Uterus (tissue), 4 donors: Measurements from ENCODE around the gene SH2B3. TPM values are rescaled to one million over a fixed set of nuclear protein-coding genes. Genes with fewer than 3 reads are reported as not detected.
"Not testable (repeated sequence)": the region's sequence is repeated elsewhere in the genome, so short reads cannot be mapped to it uniquely, and the experiment has no call there.

ENCODE experiments used
- DNase-seq, 2 donors: peaks; one replicate each; pipeline ENCODE4 v3.0.0-alpha.2; 2019 to 2020
- H3K27ac ChIP-seq, 2 donors: fragments of 200-600 bp; sonication (generic); 1 replicate in 1 of 2; 2 replicates in 1 of 2; pipeline ENCODE4 v1.5.1; 2016 to 2018
- H3K27me3 ChIP-seq, 2 donors: fragments of 200-600 bp; sonication (generic); one replicate each; pipeline ENCODE4 v1.5.1; 2018 to 2019; ENCODE audit warnings: control low read depth in 1 of 2
- H3K36me3 ChIP-seq, 2 donors: fragments of 200-600 bp; sonication (generic); one replicate each; pipeline ENCODE4 v1.5.1; 2019; ENCODE audit warnings: control low read depth in 1 of 2
- H3K4me1 ChIP-seq, 2 donors: fragments of 200-600 bp; sonication (generic); one replicate each; pipeline ENCODE4 v1.5.1; 2018 to 2019; ENCODE audit warnings: control low read depth in 1 of 2
- H3K4me3 ChIP-seq, 2 donors: fragments of 200-600 bp; sonication (generic); 1 replicate in 1 of 2; 2 replicates in 1 of 2; pipeline ENCODE4 v1.5.1; 2018 to 2019; ENCODE audit warnings: mild to moderate bottlenecking in 1 of 2
- H3K9me3 ChIP-seq, 2 donors: fragments of 200-600 bp; sonication (generic); one replicate each; pipeline ENCODE4 v1.5.1; 2019; ENCODE audit warnings: control low read depth in 1 of 2
- CTCF ChIP-seq, 4 experiments: fragments of 200-600 bp in 2 of 4; fragments of 450-650 bp in 2 of 4; sonication (generic) in 2 of 4; IDR thresholded peaks; one replicate each; pipeline ENCODE4 v1.5.1; 2016 to 2019; ENCODE audit warnings: antibody characterized with exemption in 4 of 4, mild to moderate bottlenecking in 2 of 4, moderate library complexity in 1 of 4
- POLR2A ChIP-seq, 2 donors: fragments of 450-650 bp; IDR thresholded peaks; one replicate each; pipeline ENCODE4 v1.6.1; 2016; ENCODE audit warnings: antibody characterized with exemption in 2 of 2, mild to moderate bottlenecking in 1 of 2, moderate library complexity in 1 of 2
- intact Hi-C: fragments of 100-400 bp; cut with DNase I; formaldehyde crosslinking; loops from one replicate; pipeline ENCODE4 v1.15.1; 2023; ENCODE audit warnings: low total_unique reads
- total RNA-seq, 4 donors: library from RNA; depleted of rRNA in 3 of 4; stranded (reverse); fragments of >200 nt in 3 of 4; gene quantifications; one replicate each; pipeline versions ENCODE4 v1.1.0 to v1.2.4, GENCODE V29; 2014 to 2023
- donor health status: DM: yes; HTN: yes; CAD: no.

Gene SH2B3
- total RNA-seq, 4 donors from 2014 or later = 11.8 to 31.3 (median 21.8) TPM

GRCh38 chr12:111367661-111368221, 38.0 kb upstream of the SH2B3 start:
- H3K36me3 ChIP-seq = no peaks in the 10 kb centered on the region
- TF ChIP-seq CTCF (IDR thresholded peaks at IDR 0.05) (no peak), POLR2A (IDR thresholded peaks at IDR 0.05) (no peak)
- no peaks in the 10 kb centered on the region for H3K9me3 ChIP-seq
- DNase-seq = no peak
- H3K27me3 ChIP-seq = no peaks in the 10 kb centered on the region
- peak overlapping the region in 1 of 2 donors; percentile 80 for H3K27ac ChIP-seq
- intact Hi-C loops = no loop called here
- peaks cover 0 to 11% of the 10 kb centered on the region in 2 donors for H3K4me1 ChIP-seq
- H3K4me3 ChIP-seq = peak overlapping the region; percentile 76 to 78

GRCh38 chr12:111368291-111368787, 37.4 kb upstream of the SH2B3 start:
- Histone ChIP-seq H3K4me1 (peaks cover 0 to 11% of the 10 kb centered on the region in 2 donors), H3K36me3 (no peaks in the 10 kb centered on the region), H3K9me3 (no peaks in the 10 kb centered on the region), H3K27me3 (no peaks in the 10 kb centered on the region), H3K27ac (peak overlapping the region; percentile 67 to 80), H3K4me3 (peak overlapping the region; percentile 76 to 78)
- no peak for TF ChIP-seq POLR2A (IDR thresholded peaks at IDR 0.05)
- TF ChIP-seq CTCF (IDR thresholded peaks at IDR 0.05) = no peak
- intact Hi-C loops = no loop called here
- peak in 1 of 2 donors; percentile 26 for DNase-seq

DNA sequence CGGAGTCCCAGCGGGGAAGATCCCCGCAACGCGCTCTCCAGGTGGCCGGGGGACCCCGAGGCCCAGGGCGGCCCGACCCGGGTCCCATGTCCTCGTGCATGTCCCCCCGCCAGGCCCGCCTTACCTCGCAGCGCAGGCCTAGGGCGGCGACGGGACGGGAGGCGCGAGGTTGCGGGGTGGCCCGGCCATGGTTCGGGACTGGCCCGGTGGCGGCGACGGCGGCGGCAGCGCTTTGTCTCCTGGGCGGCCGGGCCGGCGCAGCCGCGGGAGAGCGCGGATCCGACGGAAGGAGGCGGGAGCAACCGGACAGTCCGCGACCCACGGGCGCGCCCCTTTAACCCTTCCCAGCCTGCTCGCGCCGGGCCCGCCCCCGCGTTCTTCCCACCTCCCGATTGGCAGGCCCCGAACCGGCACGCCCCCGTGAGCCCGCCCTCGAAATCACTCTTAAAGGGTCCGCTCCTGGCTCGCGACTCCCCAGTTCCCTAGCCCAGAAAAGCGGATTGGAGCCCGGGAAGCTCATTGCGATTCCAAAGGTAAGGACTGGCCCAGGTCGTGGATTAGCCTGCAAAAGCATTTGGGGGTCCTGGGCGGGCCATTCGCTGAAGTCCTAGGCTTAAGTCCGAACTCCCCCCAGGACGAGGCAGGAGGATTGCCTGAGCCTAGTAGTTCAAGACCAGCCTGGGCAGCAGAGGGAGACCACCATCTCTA, 36.8 kb upstream of the SH2B3 start, which contains the start of gene PHETA1:
Gene PHETA1, minus strand, starts transcription at position 308 of the 708 bp plus-strand sequence. CDS start 5,668 bp downstream, outside the sequence.
- intact Hi-C loops = no loop called here
- Histone ChIP-seq H3K9me3 (no peaks in the 10 kb centered on the region), H3K4me1 (peaks cover 0 to 11% of the 10 kb centered on the region in 2 donors), H3K36me3 (no peaks in the 10 kb centered on the region), H3K27me3 (no peaks in the 10 kb centered on the region), H3K4me3 (peak within 1 kb of the TSS; percentile 76 to 78), H3K27ac (peak within 1 kb of the TSS; percentile 67 to 80)
- DNase-seq = peak; percentile 93 to 95
- TF ChIP-seq CTCF (IDR thresholded peaks at IDR 0.05) = peak in 3 of 4 experiments; percentile 16 to 37 (median 23)
- TF ChIP-seq POLR2A (IDR thresholded peaks at IDR 0.05) = peak; percentile 53 to 65

DNA sequence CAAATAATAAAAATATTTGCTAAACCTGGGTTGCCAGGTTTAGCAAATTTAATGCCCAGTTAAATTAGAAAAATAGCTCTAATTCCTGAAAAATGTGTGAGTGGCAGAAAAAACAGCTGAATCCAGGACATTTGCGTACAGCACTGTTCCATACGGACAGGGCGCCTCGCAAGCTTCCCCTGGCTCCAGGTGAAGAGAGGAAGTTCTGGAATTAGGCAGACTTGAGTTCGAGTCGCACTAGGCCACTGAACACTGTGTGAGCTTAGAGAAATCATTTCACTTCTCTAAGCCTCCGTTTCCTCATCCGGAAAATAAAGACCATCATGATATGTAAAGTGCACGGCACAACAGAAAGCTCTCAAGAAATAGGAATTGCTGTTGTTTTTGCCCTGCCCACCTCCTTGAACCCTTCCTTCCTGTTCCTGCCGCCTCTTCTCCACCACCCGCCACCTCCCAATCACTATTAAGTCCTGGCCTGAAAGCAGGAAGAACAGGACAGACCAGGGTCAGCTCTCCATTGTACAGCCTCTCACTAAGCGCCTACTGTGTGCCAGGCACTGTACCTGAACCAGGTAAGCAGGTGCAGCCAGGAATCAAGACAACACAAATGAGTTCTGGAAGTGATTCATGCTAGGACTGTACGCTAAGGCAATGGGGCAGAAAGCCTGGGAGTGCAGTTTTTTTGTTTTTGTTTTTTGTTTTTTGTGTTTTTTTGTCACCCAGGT, 36.1 kb upstream of the SH2B3 start:
- TF ChIP-seq CTCF (IDR thresholded peaks at IDR 0.05) = no peak
- TF ChIP-seq POLR2A (IDR thresholded peaks at IDR 0.05) = no peak
- H3K27ac ChIP-seq = peak overlapping the region; percentile 67 to 80
- peaks cover 0 to 11% of the 10 kb centered on the region in 2 donors for H3K4me1 ChIP-seq
- H3K36me3 ChIP-seq = no peaks in the 10 kb centered on the region
- H3K27me3 ChIP-seq = no peaks in the 10 kb centered on the region
- peak overlapping the region; percentile 76 to 78 for H3K4me3 ChIP-seq
- H3K9me3 ChIP-seq = no peaks in the 10 kb centered on the region
- DNase-seq = no peak
- intact Hi-C loops = no loop called here

- intact Hi-C loops, H3K27ac ChIP-seq, H3K27me3 ChIP-seq, H3K36me3 ChIP-seq, H3K4me1 ChIP-seq, H3K4me3 ChIP-seq, DNase-seq, H3K9me3 ChIP-seq: not testable (repeated sequence)
These were observed 32.5 kb upstream of the SH2B3 start for GRCh38 chr12:111373231-111373630.
